ENCODE data around the gene XPR1.

- TF ChIP-seq EZH2 (IDR thresholded peaks at IDR 0.05; ENCODE audit: borderline replicate concordance, low read depth, low read length, severe bottlenecking): no peak
- no peak for TF ChIP-seq CTCF (IDR thresholded peaks at IDR 0.05; ENCODE audit: extremely low read depth in 1 of 2, insufficient read depth in 1 of 2, low read depth in 1 of 2, low read length in 2 of 2)
- no peak for TF ChIP-seq POLR2A (IDR thresholded peaks at IDR 0.05; ENCODE audit: low read depth, low read length)
- TF ChIP-seq MAX (IDR thresholded peaks at IDR 0.05; ENCODE audit: insufficient read depth, insufficient read length): no peak
- TF ChIP-seq POLR2AphosphoS5 (IDR thresholded peaks at IDR 0.05; ENCODE audit: insufficient read depth, low read depth, low read length): no peak
- TF ChIP-seq GATA2 (IDR thresholded peaks at IDR 0.05; ENCODE audit: insufficient read depth, insufficient read length, low read depth, low read length): no peak
- TF ChIP-seq JUN (IDR thresholded peaks at IDR 0.05; ENCODE audit: borderline replicate concordance, insufficient read depth, insufficient read length, low read depth): no peak
Measured at GRCh38 chr1:180777072-180777689, 145.4 kb downstream of the XPR1 start.

Data from endothelial cell of umbilical vein (primary cell).